ENCODE results near the gene ITPRIPL1.

- TF ChIP-seq, protein P1, sequence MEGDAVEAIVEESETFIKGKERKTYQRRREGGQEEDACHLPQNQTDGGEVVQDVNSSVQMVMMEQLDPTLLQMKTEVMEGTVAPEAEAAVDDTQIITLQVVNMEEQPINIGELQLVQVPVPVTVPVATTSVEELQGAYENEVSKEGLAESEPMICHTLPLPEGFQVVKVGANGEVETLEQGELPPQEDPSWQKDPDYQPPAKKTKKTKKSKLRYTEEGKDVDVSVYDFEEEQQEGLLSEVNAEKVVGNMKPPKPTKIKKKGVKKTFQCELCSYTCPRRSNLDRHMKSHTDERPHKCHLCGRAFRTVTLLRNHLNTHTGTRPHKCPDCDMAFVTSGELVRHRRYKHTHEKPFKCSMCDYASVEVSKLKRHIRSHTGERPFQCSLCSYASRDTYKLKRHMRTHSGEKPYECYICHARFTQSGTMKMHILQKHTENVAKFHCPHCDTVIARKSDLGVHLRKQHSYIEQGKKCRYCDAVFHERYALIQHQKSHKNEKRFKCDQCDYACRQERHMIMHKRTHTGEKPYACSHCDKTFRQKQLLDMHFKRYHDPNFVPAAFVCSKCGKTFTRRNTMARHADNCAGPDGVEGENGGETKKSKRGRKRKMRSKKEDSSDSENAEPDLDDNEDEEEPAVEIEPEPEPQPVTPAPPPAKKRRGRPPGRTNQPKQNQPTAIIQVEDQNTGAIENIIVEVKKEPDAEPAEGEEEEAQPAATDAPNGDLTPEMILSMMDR (conservative IDR thresholded peaks at IDR 0.05), result no peak
- TF ChIP-seq ZFX (IDR thresholded peaks at IDR 0.05), result no peak
These were observed 31.8 kb downstream of the ITPRIPL1 start for GRCh38 chr2:96356889-96357288.

Measured in C4-2B (cell line).